Activated naive CD4-positive, alpha-beta T cell treated with anti-CD3 and anti-CD28 coated beads, Interleukin-2, amount 50 U/mL, for 16 hours (primary cell): ENCODE measurements around the gene GIMAP2.
A peak's percentile ranks its signal among the peaks of the same experiment; 100 is the strongest.
"Not testable (repeated sequence)": the region's sequence is repeated elsewhere in the genome, so short reads cannot be mapped to it uniquely, and the experiment has no call there.

Source experiments
- DNase-seq: peaks from one replicate; pipeline ENCODE4 v3.0.0-alpha.2; 2020

GIMAP2 gene

DNA sequence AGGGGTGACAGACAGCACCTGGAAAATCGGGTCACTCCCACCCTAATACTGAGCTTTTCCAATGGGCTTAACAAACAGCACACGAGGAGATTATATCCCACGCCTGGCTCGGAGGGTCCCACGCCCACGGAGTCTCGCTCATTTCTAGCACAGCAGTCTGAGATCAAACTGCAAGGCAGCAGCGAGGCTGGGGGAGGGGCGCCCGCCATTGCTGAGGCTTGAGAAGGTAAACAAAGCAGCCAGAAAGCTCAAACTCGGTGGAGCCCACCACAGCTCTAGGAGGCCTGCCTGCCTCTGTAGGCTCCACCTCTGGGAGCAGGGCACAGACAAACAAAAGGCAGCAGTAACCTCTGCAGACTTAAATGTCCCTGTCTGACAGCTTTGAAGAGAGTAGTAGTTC lies 6.9 kb upstream of the GIMAP2 start:
- DNase-seq = peak; percentile 49

DNA sequence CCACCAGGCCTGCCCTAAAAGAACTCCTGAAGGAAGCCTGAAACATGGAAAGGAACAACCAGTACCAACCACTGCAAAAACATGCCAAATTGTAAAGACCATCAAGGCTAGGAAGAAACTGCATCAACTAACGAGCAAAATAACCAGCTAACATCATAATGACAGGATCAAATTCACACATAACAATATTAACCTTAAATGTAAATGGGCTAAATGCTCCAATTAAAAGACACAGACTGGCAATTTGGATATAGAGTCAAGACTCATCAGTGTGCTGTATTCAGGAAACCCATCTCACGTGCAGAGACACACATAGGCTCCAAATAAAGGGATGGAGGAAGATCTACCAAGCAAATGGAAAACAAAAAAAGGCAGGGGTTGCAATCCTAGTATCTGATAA lies 5.1 kb upstream of the GIMAP2 start:
- DNase-seq = not testable (repeated sequence)

GRCh38 chr7:150686030-150686631 lies 625 bp downstream of the GIMAP2 start:
- no peak for DNase-seq

- no peak for DNase-seq
These were observed 3.1 kb downstream of the GIMAP2 start for GRCh38 chr7:150688630-150689029.

DNA sequence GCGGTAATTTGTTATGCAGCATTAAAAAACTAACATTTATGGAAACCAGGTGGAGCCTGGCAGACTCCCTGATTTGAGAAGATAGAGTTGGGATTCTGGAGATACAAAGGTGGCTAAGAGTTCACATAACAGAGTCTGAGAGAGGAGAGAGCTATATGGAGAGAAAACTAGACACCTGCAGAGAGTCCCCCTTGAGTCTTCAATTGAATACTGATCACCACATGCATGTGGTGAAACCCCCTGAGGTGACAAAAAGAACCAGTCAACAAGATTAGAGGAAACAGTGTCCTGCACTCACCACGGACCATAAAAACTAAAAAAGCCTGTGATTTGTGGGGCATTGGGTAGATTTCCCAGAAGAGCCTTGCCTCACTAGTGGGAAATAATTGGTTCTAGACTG lies 10.1 kb downstream of the GIMAP2 start:
- DNase-seq = no peak

GRCh38 chr7:150703209-150703608 lies 17.7 kb downstream of the GIMAP2 start:
- DNase-seq = no peak

GRCh38 chr7:150715293-150715692 lies 29.8 kb downstream of the GIMAP2 start:
- peak; percentile 32 for DNase-seq

DNA sequence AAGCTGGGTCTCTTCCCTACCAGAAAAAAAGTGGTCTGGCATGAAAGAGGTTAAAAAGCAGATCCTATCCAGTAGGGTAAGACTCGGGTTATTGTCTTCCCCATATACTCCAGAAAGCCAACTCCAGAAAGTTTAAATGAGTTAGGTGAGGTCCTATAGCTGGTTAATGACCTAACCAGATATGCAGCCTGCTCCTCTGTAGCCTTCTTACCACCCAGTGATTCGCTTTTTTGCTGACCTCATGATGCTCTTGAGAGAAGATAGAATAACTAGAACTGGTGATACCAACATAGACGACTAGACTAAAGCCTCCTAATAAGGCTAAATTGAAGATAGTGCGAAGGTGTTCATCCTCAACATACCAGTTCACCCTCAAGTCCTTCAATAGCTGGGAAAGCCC lies 30.2 kb downstream of the GIMAP2 start:
- DNase-seq = no peak

GRCh38 chr7:150716368-150716767 lies 30.9 kb downstream of the GIMAP2 start, which contains the start of gene GIMAP1:
TSS of gene GIMAP1 (plus strand) at chr7:150716613. CDS start at chr7:150719048, 2,435 bp downstream.
- peak; percentile 51 for DNase-seq

- no peak for DNase-seq
These were observed 31.4 kb downstream of the GIMAP2 start for GRCh38 chr7:150716939-150717338.

DNA sequence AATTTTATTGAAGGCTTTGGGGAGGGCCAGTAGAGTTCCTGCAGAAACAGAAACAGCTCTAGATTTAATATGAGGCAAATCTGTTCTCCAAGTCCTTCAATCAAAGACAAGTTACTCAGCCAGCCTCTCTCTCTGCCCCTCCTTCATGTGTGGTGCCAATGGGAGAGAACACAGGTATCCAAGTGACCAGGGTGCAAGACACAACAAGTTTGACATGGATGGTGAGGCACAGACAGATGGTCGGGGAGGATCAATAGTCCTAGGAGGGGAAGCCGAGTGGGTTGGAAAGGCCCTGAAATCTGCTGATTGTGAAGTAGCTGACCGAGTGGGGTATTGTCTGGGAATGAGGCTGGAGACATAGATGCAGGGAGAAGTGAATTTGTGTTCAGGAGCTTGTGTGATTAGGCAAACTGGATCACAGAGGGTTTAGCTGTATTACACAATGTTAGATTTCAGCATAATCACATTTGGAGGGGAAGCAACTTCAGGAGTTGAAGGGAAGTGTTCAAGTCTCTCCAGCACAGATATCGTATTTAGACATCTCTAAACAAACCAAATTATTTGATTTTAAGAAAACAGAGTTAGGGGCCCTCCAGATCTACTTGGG lies 32.4 kb downstream of the GIMAP2 start:
- no peak for DNase-seq

GRCh38 chr7:150719436-150719835 lies 33.9 kb downstream of the GIMAP2 start:
- DNase-seq = no peak

- DNase-seq = no peak
These were observed 34.7 kb downstream of the GIMAP2 start for GRCh38 chr7:150719960-150720891.

- DNase-seq = no peak
These were observed 36.5 kb downstream of the GIMAP2 start for GRCh38 chr7:150721970-150722373.

DNA sequence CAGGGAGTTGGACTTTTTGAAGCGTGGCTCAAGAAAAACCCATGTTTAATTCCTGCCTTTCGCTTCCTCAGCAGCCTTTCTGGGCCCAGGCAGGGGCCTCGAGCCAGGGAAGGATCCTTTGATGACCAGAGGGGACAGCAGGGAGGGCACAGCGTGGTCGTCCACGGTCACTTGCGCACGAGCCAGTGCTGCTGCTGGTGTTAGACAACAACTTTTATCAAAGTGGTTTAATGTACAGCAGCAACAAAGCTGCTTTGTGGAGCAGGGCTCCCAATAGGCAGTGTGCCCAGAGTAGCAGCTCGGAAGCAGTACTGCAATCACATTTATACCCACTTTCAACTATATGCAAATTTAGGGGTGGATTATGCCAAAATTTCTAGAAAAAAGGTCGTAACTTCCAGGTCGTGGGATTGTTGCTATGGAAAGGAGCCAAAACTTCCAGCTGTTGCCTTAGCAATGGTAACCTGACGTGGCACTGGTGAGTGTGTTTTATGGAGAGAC lies 37.0 kb downstream of the GIMAP2 start:
- DNase-seq = no peak

DNA sequence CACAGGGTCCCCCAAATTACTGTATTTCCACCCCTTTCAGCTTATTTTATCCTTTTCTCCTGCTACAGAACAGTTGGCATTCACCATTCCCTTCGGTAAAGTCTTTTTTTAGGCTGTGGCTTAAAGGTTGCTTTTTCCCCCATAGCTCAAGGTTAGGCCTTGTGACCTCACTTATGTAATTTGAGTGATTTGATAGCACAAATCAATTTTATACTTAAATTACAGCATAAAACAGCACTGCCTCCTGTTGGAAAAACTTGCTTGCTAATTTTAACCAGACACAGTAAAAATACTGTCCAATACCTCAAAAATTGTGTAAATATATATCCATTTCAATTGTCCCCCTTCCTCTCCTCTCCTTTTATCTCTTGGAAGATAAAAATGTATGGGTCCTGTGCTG lies 38.0 kb downstream of the GIMAP2 start:
- DNase-seq = no peak

DNA sequence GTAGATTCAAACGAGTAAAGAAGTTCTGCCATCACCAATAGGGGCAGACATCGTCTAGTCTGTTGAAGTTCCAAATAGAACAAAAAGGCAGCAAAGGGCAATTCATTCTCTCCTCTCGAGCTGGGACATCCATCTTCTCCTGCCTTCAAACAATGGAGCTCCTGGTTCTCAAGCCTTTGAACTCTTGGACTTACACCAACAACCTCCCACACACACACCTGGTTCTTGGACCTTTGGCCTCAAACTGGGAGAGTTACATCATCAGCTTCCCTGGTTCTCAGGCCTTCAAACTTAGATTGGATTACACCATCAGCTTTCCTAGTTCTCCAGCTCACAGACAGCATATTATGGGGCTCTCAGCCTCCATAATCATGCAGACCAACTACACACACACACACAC lies 41.9 kb downstream of the GIMAP2 start:
- no peak for DNase-seq

GRCh38 chr7:150728011-150728410 lies 42.5 kb downstream of the GIMAP2 start:
- no peak for DNase-seq

- DNase-seq = no peak
These were observed 43.1 kb downstream of the GIMAP2 start for GRCh38 chr7:150728609-150729008.

- no peak for DNase-seq
These were observed 46.4 kb downstream of the GIMAP2 start for GRCh38 chr7:150731916-150732315.

GRCh38 chr7:150732786-150733481 lies 47.4 kb downstream of the GIMAP2 start:
- DNase-seq = no peak

DNA sequence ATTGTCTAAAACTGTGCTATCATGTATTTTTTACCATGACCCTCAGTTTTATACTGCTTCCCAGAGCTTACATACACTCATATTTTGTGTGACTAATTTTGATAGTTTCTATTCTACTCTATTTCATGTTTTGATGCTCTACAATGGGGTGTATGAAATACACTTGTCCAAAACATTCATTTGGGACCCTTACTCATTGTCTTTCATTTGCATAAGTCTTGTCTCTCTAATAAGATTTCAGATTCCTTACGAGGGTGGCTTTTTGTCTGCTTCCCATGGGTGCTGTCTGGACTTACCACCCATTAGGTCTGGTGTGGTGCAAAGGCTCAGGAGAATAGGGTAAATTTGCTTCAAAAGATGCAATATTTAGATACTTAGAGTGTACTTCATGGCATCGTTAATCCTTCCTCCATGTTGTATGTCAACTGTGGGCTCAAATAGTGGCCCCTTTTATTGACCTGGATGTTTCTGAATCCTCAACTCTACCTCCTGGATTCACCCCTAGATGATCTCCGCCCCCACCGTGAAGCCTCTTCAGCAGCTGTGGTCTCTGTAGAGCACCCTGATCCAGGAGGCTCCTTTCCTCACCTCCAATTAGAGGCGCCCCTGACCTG lies 48.1 kb downstream of the GIMAP2 start:
- no peak for DNase-seq

- DNase-seq = no peak
These were observed 48.7 kb downstream of the GIMAP2 start for GRCh38 chr7:150734254-150734653.
